Activated CD4-positive, alpha-beta T cell treated with anti-CD3 and anti-CD28 coated beads, Interleukin-2, amount 10 ng/mL, durations not matched to agents 24 days and 14 days (primary cell): ENCODE results near the gene SLC7A8. TPM values are rescaled to one million over a fixed set of nuclear protein-coding genes. Genes with fewer than 3 reads are reported as not detected.

Experiments
- DNase-seq: peaks from one replicate; pipeline ENCODE4 v3.0.0; 2022
- H3K27ac Mint-ChIP-seq: one replicate; pipeline ENCODE4 v1.8.0; 2022; ENCODE audit warnings: mild to moderate bottlenecking, mixed read lengths
- H3K27me3 Mint-ChIP-seq: one replicate; pipeline ENCODE4 v1.8.0; 2022; ENCODE audit warnings: mixed read lengths
- H3K36me3 Mint-ChIP-seq: one replicate; pipeline ENCODE4 v1.8.0; 2022; ENCODE audit warnings: low read depth, mild to moderate bottlenecking, mixed read lengths
- H3K4me1 Mint-ChIP-seq: one replicate; pipeline ENCODE4 v1.8.0; 2021; ENCODE audit warnings: mixed read lengths
- H3K4me3 Mint-ChIP-seq: one replicate; pipeline ENCODE4 v1.8.0; 2022; ENCODE audit warnings: mild to moderate bottlenecking, moderate library complexity, mixed read lengths
- H3K9me3 Mint-ChIP-seq: one replicate; pipeline ENCODE4 v1.8.0; 2021; ENCODE audit warnings: mixed read lengths
- intact Hi-C: fragments of 100-400 bp; cut with micrococcal nuclease; formaldehyde crosslinking; loops from one replicate; pipeline ENCODE4 v1.15.1; 2023
- total RNA-seq: library from RNA; stranded (reverse); gene quantifications from 2 replicates; pipeline ENCODE4 v1.2.3, GENCODE V29; 2022

Gene SLC7A8
- total RNA-seq, 1 donor from 2014 or later = not detected

DNA sequence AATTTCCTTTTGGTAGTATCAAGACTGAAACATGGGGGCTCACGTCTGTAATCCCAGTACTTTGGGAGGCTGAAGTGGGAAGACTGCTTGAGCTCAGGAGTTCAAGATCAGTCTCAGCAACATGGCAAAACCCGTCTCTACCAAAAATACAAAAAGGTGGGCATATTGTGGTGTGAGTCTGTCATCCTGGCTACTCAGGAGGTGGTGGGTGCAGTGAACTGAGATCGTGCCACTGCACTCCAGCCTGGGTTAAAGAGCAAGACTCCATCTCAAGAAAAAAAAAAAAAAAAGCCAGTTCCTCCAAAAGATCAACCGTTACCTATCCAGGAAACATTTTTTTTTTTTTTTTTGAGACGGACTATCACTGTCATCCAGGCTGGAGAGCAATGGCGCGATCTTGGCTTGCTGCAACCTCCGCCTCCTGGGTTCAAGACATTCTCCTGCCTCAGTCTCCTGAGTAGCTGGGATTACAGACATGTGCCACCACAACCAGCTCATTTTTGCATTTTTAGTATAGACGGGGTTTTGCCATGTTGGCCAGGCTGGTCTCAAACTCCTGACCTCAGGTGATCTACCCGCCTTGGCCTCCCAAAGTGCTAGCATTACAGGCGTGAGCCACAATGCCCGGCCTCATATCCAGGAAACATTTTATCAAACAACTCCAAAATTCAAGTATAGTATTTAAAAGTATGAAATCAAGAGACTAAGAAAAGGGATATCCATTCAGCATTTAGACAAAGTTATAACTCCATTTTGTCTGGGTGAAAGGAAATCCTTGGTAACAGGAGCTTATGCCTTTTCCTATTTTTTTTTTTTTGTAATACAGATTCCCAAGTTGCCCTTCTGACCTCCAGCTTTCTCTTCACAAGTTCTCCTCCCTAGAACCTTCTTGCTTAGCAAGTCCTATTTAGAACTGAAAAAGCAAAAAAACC lies 91.9 kb downstream of the SLC7A8 start:
- Mint-ChIP-seq H3K4me1 (peaks cover 22% of the 10 kb centered on the region), H3K9me3 (no peaks in the 10 kb centered on the region), H3K27ac (no peak overlapping the region), H3K4me3 (peak overlapping the region; percentile 16), H3K27me3 (no peaks in the 10 kb centered on the region), H3K36me3 (peaks cover 46% of the 10 kb centered on the region)
- DNase-seq = no peak
- intact Hi-C loops = loop anchor here (10.0 kb wide), 1 partner anchor 463 kb away; the partner anchor contains the start of genes THTPA and ZFHX2

DNA sequence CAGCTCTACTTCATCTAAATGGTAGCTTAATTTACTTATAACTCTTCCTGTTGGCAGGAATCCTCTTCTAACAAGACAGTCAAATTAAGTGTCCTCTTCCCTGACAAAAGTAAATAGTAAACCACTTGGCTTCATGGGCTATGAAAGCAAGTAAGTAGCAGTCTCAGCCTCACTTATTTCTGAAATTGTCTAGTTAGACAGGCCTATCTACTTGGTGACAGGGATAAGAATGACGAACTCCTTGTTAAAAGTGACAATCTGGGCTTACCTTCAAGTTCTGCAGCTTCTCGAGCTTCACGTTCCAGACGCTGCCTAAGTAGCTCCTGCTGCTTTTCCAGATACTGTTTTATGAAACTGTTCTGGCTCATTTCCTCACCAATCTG lies 93.2 kb downstream of the SLC7A8 start:
- no peak overlapping the region for H3K4me3 Mint-ChIP-seq
- no peak overlapping the region for H3K27ac Mint-ChIP-seq
- H3K36me3 Mint-ChIP-seq = peaks cover 54% of the 10 kb centered on the region
- intact Hi-C loops = loop anchor here (10.0 kb wide), 1 partner anchor 465 kb away; the partner anchor contains the start of genes THTPA and ZFHX2
- no peaks in the 10 kb centered on the region for H3K27me3 Mint-ChIP-seq
- DNase-seq = no peak
- peaks cover 28% of the 10 kb centered on the region for H3K4me1 Mint-ChIP-seq
- no peaks in the 10 kb centered on the region for H3K9me3 Mint-ChIP-seq

DNA sequence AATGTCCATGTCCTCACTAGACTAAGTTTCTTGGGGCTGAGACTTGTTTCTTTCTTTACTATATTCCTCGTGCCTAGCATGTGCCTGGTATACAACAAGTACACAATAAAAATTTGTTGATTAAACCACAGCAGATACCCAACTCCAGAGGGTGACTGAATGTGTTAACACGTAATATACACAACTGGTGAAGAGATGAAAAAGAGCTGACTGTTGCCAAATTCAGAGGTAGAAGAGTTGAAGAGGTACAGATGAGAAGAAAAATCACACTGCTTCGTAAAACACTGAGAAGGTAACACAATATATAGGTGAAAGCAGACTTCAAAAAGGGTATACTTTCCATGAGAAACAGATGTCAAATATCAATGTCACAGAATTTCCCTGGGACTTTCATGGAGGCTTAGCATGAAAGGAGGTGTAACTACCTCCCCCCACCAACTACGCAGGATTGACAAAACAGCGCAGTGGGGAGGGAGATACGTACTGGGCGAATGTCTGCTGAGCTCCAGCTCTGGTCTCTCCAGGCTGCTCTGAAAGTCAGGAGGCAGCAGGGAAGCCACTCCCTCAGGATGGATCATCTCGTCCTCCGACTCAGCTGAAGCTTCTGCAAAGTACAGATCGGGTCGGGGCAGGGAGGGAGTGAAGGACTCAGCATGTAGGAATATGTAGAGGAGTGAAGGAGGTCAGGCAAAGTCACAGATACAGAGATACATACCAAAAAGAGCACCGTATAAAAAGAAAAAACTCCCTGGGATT lies 93.8 kb downstream of the SLC7A8 start:
- Mint-ChIP-seq H3K27ac (no peak overlapping the region), H3K36me3 (peaks cover 59% of the 10 kb centered on the region), H3K27me3 (no peaks in the 10 kb centered on the region), H3K9me3 (no peaks in the 10 kb centered on the region), H3K4me1 (peaks cover 29% of the 10 kb centered on the region), H3K4me3 (no peak overlapping the region)
- intact Hi-C loops = loop anchor here (10.0 kb wide), 1 partner anchor 465 kb away; the partner anchor contains the start of genes THTPA and ZFHX2
- no peak for DNase-seq

DNA sequence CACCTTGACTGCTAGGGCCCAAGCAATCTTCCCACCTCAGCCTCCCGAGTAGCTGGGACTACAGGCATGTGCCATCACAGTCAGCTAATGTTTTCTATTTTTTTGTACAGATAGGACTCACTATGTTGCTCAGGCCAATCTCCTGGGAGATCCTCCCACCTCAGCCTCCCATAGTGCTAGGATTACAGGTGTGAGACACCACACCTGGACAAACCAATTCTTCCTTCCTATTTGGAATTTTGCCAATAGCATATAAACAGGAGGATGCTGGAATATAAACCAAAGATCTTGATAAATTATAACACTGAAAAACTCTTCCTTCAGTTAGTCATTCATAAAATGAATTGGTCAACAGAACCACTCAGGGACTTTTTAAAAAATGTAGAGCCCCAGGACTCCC lies 96.9 kb downstream of the SLC7A8 start:
- Mint-ChIP-seq H3K27me3 (no peaks in the 10 kb centered on the region), H3K4me3 (no peak overlapping the region), H3K36me3 (peaks cover 57% of the 10 kb centered on the region), H3K4me1 (peaks cover 15% of the 10 kb centered on the region), H3K27ac (peak overlapping the region; percentile 49), H3K9me3 (no peaks in the 10 kb centered on the region)
- intact Hi-C loops = no loop called here
- DNase-seq = no peak

- peak overlapping the region; percentile 74 for H3K27ac Mint-ChIP-seq
- intact Hi-C loops = loop anchor here (1.0 kb wide), 1 partner anchor 9 kb away; no protein-coding TSS in a partner anchor
These were observed 98.0 kb downstream of the SLC7A8 start for GRCh38 chr14:23085458-23085857.

GRCh38 chr14:23080474-23080873 lies 103.0 kb downstream of the SLC7A8 start:
- peaks cover 70% of the 10 kb centered on the region for H3K36me3 Mint-ChIP-seq
- H3K27me3 Mint-ChIP-seq = no peaks in the 10 kb centered on the region
- H3K9me3 Mint-ChIP-seq = no peaks in the 10 kb centered on the region
- no peak overlapping the region for H3K4me3 Mint-ChIP-seq
- DNase-seq = no peak
- H3K27ac Mint-ChIP-seq = peak overlapping the region; percentile 4
- intact Hi-C loops = no loop called here
- peaks cover 2% of the 10 kb centered on the region for H3K4me1 Mint-ChIP-seq

More at GRCh38 chr14:23085458-23085857, 98.0 kb downstream of the SLC7A8 start:
- Mint-ChIP-seq H3K4me3 (peak overlapping the region; percentile 9), H3K27me3 (no peaks in the 10 kb centered on the region), H3K4me1 (peaks cover 13% of the 10 kb centered on the region), H3K9me3 (no peaks in the 10 kb centered on the region), H3K36me3 (peaks cover 64% of the 10 kb centered on the region)
- DNase-seq = no peak

GRCh38 chr14:23079716-23080115 lies 103.7 kb downstream of the SLC7A8 start:
- Mint-ChIP-seq H3K27me3 (no peaks in the 10 kb centered on the region), H3K4me3 (no peak overlapping the region), H3K9me3 (no peaks in the 10 kb centered on the region), H3K27ac (peak overlapping the region; percentile 5), H3K4me1 (no peaks in the 10 kb centered on the region), H3K36me3 (peaks cover 66% of the 10 kb centered on the region)
- DNase-seq = no peak
- intact Hi-C loops = no loop called here

DNA sequence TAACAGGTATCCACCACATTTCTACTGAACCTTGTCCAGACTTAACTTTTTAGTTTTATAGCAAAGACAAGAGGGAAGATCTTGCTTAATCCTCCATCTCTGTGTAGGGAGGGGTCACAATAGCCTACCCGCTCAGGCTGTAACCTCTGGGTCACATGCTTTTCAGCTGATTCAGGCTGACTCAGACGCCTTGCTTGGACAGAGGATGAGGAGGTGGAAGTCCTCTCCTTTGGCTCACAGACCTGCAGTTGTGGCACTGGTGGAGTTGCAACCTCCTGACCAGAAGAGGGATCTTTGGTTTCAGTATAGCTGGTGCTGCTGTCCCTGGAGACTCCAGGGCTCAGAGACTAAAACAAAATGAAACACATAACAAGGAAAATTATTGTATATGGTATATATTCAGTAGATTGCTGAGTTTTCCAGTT lies 104.8 kb downstream of the SLC7A8 start:
- Mint-ChIP-seq H3K36me3 (peaks cover 65% of the 10 kb centered on the region), H3K4me3 (no peak overlapping the region)
- intact Hi-C loops = no loop called here

GRCh38 chr14:23077962-23078361 lies 105.5 kb downstream of the SLC7A8 start:
- Mint-ChIP-seq H3K9me3 (no peaks in the 10 kb centered on the region), H3K4me3 (no peak overlapping the region), H3K4me1 (no peaks in the 10 kb centered on the region), H3K36me3 (peaks cover 61% of the 10 kb centered on the region), H3K27me3 (no peaks in the 10 kb centered on the region), H3K27ac (no peak overlapping the region)
- no peak for DNase-seq
- intact Hi-C loops = loop anchor here (2.0 kb wide), 1 partner anchor 31 kb away; no protein-coding TSS in a partner anchor

More for the DNA sequence above, 104.8 kb downstream of the SLC7A8 start:
- Mint-ChIP-seq H3K9me3 (no peaks in the 10 kb centered on the region), H3K4me1 (no peaks in the 10 kb centered on the region), H3K27ac (no peak overlapping the region), H3K27me3 (no peaks in the 10 kb centered on the region)
- DNase-seq = no peak

DNA sequence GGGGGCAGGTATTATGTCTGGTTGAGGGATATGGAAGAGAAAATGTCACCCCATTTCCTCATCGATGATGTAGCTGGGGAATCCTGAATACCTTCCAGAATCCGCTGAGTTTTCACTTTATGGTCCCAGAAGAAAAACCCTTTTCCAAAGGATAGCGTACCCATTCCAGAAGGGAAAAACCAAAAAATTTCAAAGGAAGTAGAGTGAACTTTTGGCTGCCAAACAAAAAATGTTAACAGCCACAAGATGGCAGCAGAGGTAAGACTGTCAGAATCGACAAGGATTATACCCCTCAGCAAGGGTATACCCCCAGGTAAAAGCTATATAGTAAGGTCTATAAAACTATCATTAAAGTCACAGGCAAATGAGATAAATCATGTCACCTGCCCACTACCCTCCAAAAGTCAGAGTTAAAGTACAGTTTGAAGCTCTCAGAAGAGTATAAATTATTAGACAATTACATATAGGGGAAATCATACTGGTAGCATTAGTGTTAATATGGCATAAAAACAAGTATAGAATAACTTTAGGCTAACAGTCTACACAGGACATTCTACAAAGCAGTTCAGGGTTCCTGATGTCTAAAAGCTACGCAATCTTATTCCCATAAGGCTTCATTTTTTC lies 106.6 kb downstream of the SLC7A8 start:
- Mint-ChIP-seq H3K36me3 (peaks cover 68% of the 10 kb centered on the region), H3K4me3 (no peak overlapping the region), H3K4me1 (peaks cover 5% of the 10 kb centered on the region), H3K27me3 (no peaks in the 10 kb centered on the region), H3K27ac (no peak overlapping the region), H3K9me3 (no peaks in the 10 kb centered on the region)
- intact Hi-C loops = loop anchor here (2.0 kb wide), 1 partner anchor 32 kb away; no protein-coding TSS in a partner anchor
- DNase-seq = peak; percentile 81

Other genes starting within 250 kb of the SLC7A8 start
- gene HAUS4, start 226.6 kb downstream of the SLC7A8 start, total RNA-seq = 59.4 and 63.1 TPM in 2 replicates
- 2.4 and 2.7 TPM in 2 replicates for gene AJUBA, start 201.1 kb downstream of the SLC7A8 start, total RNA-seq
- gene C14orf93, start 173.5 kb downstream of the SLC7A8 start, total RNA-seq = 6.7 and 8.2 TPM in 2 replicates
- gene PSMB5, start 148.8 kb downstream of the SLC7A8 start, total RNA-seq = 150 TPM in 2 replicates
- not detected in 2 replicates for gene PSMB11, start 141.4 kb downstream of the SLC7A8 start, total RNA-seq
- gene CDH24, start 126.1 kb downstream of the SLC7A8 start, total RNA-seq = 1.6 and 1.7 TPM in 2 replicates
- 221 and 224 TPM in 2 replicates for gene ACIN1, start 88.5 kb downstream of the SLC7A8 start, total RNA-seq
- gene C14orf119, start 88.2 kb downstream of the SLC7A8 start, total RNA-seq = 50.9 and 54.3 TPM in 2 replicates
- not detected in 2 replicates for gene CIROP, start 78.7 kb downstream of the SLC7A8 start, total RNA-seq
- 0.35 TPM in 1 of 2 replicates, not detected in the other for gene CEBPE, start 64.4 kb downstream of the SLC7A8 start, total RNA-seq
- gene RNF212B, start 54.3 kb upstream of the SLC7A8 start, total RNA-seq = not detected in 2 replicates
- 12.9 and 13.5 TPM in 2 replicates for gene HOMEZ, start 102.5 kb upstream of the SLC7A8 start, total RNA-seq
- 21.3 and 23.3 TPM in 2 replicates for gene PPP1R3E, start 119.2 kb upstream of the SLC7A8 start, total RNA-seq
- 5.6 and 5.7 TPM in 2 replicates for gene BCL2L2, start 123.2 kb upstream of the SLC7A8 start, total RNA-seq
- gene PABPN1, start 137.8 kb upstream of the SLC7A8 start, total RNA-seq = 277 and 278 TPM in 2 replicates
- gene SLC22A17, start 169.2 kb upstream of the SLC7A8 start, total RNA-seq = 2.0 and 2.3 TPM in 2 replicates
- not detected in 2 replicates for gene EFS, start 181.5 kb upstream of the SLC7A8 start, total RNA-seq
- not detected in 2 replicates for gene IL25, start 189.1 kb upstream of the SLC7A8 start, total RNA-seq
- gene CMTM5, start 193.4 kb upstream of the SLC7A8 start, total RNA-seq = not detected in 2 replicates
- gene MYH6, start 224.6 kb upstream of the SLC7A8 start, total RNA-seq = 0.17 and 0.23 TPM in 2 replicates